ENCODE measurements around the gene MADD.

MADD gene

GRCh38 chr11:47375020-47375419, 105.1 kb downstream of the MADD start:
- H3K4me1 Mint-ChIP-seq (ENCODE audit: low read depth): peaks cover 2% of the 10 kb centered on the region
- H3K9me3 Mint-ChIP-seq: no peaks in the 10 kb centered on the region
- no peaks in the 10 kb centered on the region for H3K27me3 Mint-ChIP-seq (ENCODE audit: low read depth)
- no peak overlapping the region for H3K27ac Mint-ChIP-seq
- no peaks in the 10 kb centered on the region for H3K36me3 Mint-ChIP-seq (ENCODE audit: low read depth)
- no peak overlapping the region for H3K4me3 Mint-ChIP-seq

GRCh38 chr11:47375546-47376085, 105.7 kb downstream of the MADD start:
- H3K4me3 Mint-ChIP-seq: no peak overlapping the region

GRCh38 chr11:47376107-47376524, 106.2 kb downstream of the MADD start:
- H3K36me3 Mint-ChIP-seq (ENCODE audit: low read depth): no peaks in the 10 kb centered on the region
- no peak overlapping the region for H3K4me3 Mint-ChIP-seq
- no peaks in the 10 kb centered on the region for H3K9me3 Mint-ChIP-seq
- no peak overlapping the region for H3K27ac Mint-ChIP-seq
- H3K4me1 Mint-ChIP-seq (ENCODE audit: low read depth): peaks cover 2% of the 10 kb centered on the region
- H3K27me3 Mint-ChIP-seq (ENCODE audit: low read depth): no peaks in the 10 kb centered on the region

More at GRCh38 chr11:47375546-47376085, 105.7 kb downstream of the MADD start:
- Mint-ChIP-seq H3K27ac (no peak overlapping the region), H3K36me3 (ENCODE audit: low read depth) (no peaks in the 10 kb centered on the region), H3K4me1 (ENCODE audit: low read depth) (peaks cover 2% of the 10 kb centered on the region), H3K27me3 (ENCODE audit: low read depth) (no peaks in the 10 kb centered on the region), H3K9me3 (no peaks in the 10 kb centered on the region)

GRCh38 chr11:47376525-47377371, 106.8 kb downstream of the MADD start:
- no peaks in the 10 kb centered on the region for H3K27me3 Mint-ChIP-seq (ENCODE audit: low read depth)
- peaks cover 2% of the 10 kb centered on the region for H3K4me1 Mint-ChIP-seq (ENCODE audit: low read depth)
- no peaks in the 10 kb centered on the region for H3K9me3 Mint-ChIP-seq
- no peaks in the 10 kb centered on the region for H3K36me3 Mint-ChIP-seq (ENCODE audit: low read depth)
- no peak overlapping the region for H3K27ac Mint-ChIP-seq
- H3K4me3 Mint-ChIP-seq: no peak overlapping the region

- H3K4me3 Mint-ChIP-seq: no peak overlapping the region
- H3K4me1 Mint-ChIP-seq (ENCODE audit: low read depth): peaks cover 5% of the 10 kb centered on the region
- H3K9me3 Mint-ChIP-seq: no peaks in the 10 kb centered on the region
- H3K36me3 Mint-ChIP-seq (ENCODE audit: low read depth): no peaks in the 10 kb centered on the region
- no peak overlapping the region for H3K27ac Mint-ChIP-seq
- H3K27me3 Mint-ChIP-seq (ENCODE audit: low read depth): no peaks in the 10 kb centered on the region
These were observed 107.7 kb downstream of the MADD start for GRCh38 chr11:47377571-47378009.

GRCh38 chr11:47378010-47378835, 108.3 kb downstream of the MADD start, which contains the start of gene SPI1:
SPI1 (minus strand) TSS chr11:47378547; CDS start chr11:47378353, 194 bp downstream.
- H3K27ac Mint-ChIP-seq: no peak within 1 kb of the TSS
- no peak within 1 kb of the TSS for H3K4me3 Mint-ChIP-seq

GRCh38 chr11:47378836-47379170, 108.9 kb downstream of the MADD start:
- H3K4me3 Mint-ChIP-seq: no peak overlapping the region
- no peaks in the 10 kb centered on the region for H3K36me3 Mint-ChIP-seq (ENCODE audit: low read depth)
- no peaks in the 10 kb centered on the region for H3K9me3 Mint-ChIP-seq
- H3K27me3 Mint-ChIP-seq (ENCODE audit: low read depth): no peaks in the 10 kb centered on the region
- peaks cover 5% of the 10 kb centered on the region for H3K4me1 Mint-ChIP-seq (ENCODE audit: low read depth)
- no peak overlapping the region for H3K27ac Mint-ChIP-seq

More at GRCh38 chr11:47378010-47378835, 108.3 kb downstream of the MADD start, which contains the start of gene SPI1:
- Mint-ChIP-seq H3K27me3 (ENCODE audit: low read depth) (no peaks in the 10 kb centered on the region), H3K4me1 (ENCODE audit: low read depth) (peaks cover 5% of the 10 kb centered on the region), H3K36me3 (ENCODE audit: low read depth) (no peaks in the 10 kb centered on the region), H3K9me3 (no peaks in the 10 kb centered on the region)

- no peaks in the 10 kb centered on the region for H3K27me3 Mint-ChIP-seq (ENCODE audit: low read depth)
- H3K36me3 Mint-ChIP-seq (ENCODE audit: low read depth): no peaks in the 10 kb centered on the region
- no peak overlapping the region for H3K27ac Mint-ChIP-seq
- peaks cover 5% of the 10 kb centered on the region for H3K4me1 Mint-ChIP-seq (ENCODE audit: low read depth)
- no peaks in the 10 kb centered on the region for H3K9me3 Mint-ChIP-seq
- no peak overlapping the region for H3K4me3 Mint-ChIP-seq
These were observed 109.4 kb downstream of the MADD start for GRCh38 chr11:47379317-47379716.

Measured in T-helper 1 cell treated with Interleukin-12 subunit alpha and Interleukin-12 subunit beta and Interleukin-4 antibody, amounts not matched to agents 30 μg/mL and 1 μg/mL, for 36 hours (primary cell).